ENCODE data around the gene TNRC18. TPM values are rescaled to one million over a fixed set of nuclear protein-coding genes. Genes with fewer than 3 reads are reported as not detected.
A peak's percentile ranks its signal among the peaks of the same experiment; 100 is the strongest.

The TNRC18 gene
- total and polyA plus RNA-seq, 9 of the 15 experiments (the other 6 are each of a cell fraction or from before 2014, with no cell fraction given), result 0.03 to 43.2 (median 18.0) TPM

- TF ChIP-seq, protein P1, sequence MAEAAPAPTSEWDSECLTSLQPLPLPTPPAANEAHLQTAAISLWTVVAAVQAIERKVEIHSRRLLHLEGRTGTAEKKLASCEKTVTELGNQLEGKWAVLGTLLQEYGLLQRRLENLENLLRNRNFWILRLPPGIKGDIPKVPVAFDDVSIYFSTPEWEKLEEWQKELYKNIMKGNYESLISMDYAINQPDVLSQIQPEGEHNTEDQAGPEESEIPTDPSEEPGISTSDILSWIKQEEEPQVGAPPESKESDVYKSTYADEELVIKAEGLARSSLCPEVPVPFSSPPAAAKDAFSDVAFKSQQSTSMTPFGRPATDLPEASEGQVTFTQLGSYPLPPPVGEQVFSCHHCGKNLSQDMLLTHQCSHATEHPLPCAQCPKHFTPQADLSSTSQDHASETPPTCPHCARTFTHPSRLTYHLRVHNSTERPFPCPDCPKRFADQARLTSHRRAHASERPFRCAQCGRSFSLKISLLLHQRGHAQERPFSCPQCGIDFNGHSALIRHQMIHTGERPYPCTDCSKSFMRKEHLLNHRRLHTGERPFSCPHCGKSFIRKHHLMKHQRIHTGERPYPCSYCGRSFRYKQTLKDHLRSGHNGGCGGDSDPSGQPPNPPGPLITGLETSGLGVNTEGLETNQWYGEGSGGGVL (CRISPR knock-in tag; IDR thresholded peaks at IDR 0.05), result no peak
- TF ChIP-seq CBX2 (IDR thresholded peaks at IDR 0.05; ENCODE audit: insufficient read depth, low read length, poor library complexity, severe bottlenecking) (no peak), GTF2E2 (tag; IDR thresholded peaks at IDR 0.05) (no peak), RAD51 (IDR thresholded peaks at IDR 0.05; ENCODE audit: borderline replicate concordance, low read depth) (no peak), MAFF (IDR thresholded peaks at IDR 0.05; ENCODE audit: low read length) (no peak), TRIM28 (IDR thresholded peaks at IDR 0.05) (no peak)
- TF ChIP-seq, protein P2, sequence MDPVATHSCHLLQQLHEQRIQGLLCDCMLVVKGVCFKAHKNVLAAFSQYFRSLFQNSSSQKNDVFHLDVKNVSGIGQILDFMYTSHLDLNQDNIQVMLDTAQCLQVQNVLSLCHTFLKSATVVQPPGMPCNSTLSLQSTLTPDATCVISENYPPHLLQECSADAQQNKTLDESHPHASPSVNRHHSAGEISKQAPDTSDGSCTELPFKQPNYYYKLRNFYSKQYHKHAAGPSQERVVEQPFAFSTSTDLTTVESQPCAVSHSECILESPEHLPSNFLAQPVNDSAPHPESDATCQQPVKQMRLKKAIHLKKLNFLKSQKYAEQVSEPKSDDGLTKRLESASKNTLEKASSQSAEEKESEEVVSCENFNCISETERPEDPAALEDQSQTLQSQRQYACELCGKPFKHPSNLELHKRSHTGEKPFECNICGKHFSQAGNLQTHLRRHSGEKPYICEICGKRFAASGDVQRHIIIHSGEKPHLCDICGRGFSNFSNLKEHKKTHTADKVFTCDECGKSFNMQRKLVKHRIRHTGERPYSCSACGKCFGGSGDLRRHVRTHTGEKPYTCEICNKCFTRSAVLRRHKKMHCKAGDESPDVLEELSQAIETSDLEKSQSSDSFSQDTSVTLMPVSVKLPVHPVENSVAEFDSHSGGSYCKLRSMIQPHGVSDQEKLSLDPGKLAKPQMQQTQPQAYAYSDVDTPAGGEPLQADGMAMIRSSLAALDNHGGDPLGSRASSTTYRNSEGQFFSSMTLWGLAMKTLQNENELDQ (CRISPR knock-in tag; IDR thresholded peaks at IDR 0.05; ENCODE audit: borderline replicate concordance), result no peak
- TF ChIP-seq, protein P3, sequence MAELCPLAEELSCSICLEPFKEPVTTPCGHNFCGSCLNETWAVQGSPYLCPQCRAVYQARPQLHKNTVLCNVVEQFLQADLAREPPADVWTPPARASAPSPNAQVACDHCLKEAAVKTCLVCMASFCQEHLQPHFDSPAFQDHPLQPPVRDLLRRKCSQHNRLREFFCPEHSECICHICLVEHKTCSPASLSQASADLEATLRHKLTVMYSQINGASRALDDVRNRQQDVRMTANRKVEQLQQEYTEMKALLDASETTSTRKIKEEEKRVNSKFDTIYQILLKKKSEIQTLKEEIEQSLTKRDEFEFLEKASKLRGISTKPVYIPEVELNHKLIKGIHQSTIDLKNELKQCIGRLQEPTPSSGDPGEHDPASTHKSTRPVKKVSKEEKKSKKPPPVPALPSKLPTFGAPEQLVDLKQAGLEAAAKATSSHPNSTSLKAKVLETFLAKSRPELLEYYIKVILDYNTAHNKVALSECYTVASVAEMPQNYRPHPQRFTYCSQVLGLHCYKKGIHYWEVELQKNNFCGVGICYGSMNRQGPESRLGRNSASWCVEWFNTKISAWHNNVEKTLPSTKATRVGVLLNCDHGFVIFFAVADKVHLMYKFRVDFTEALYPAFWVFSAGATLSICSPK (IDR thresholded peaks at IDR 0.05; ENCODE audit: borderline replicate concordance), result no peak
- TF ChIP-seq, protein P4, sequence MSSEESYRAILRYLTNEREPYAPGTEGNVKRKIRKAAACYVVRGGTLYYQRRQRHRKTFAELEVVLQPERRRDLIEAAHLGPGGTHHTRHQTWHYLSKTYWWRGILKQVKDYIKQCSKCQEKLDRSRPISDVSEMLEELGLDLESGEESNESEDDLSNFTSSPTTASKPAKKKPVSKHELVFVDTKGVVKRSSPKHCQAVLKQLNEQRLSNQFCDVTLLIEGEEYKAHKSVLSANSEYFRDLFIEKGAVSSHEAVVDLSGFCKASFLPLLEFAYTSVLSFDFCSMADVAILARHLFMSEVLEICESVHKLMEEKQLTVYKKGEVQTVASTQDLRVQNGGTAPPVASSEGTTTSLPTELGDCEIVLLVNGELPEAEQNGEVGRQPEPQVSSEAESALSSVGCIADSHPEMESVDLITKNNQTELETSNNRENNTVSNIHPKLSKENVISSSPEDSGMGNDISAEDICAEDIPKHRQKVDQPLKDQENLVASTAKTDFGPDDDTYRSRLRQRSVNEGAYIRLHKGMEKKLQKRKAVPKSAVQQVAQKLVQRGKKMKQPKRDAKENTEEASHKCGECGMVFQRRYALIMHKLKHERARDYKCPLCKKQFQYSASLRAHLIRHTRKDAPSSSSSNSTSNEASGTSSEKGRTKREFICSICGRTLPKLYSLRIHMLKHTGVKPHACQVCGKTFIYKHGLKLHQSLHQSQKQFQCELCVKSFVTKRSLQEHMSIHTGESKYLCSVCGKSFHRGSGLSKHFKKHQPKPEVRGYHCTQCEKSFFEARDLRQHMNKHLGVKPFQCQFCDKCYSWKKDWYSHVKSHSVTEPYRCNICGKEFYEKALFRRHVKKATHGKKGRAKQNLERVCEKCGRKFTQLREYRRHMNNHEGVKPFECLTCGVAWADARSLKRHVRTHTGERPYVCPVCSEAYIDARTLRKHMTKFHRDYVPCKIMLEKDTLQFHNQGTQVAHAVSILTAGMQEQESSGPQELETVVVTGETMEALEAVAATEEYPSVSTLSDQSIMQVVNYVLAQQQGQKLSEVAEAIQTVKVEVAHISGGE (CRISPR knock-in tag; IDR thresholded peaks at IDR 0.05), result 0 out of 6 replicates have a peak, but pooled peaks of 1 of the 3 experiments have one; percentile 17
- TF ChIP-seq, protein P5, sequence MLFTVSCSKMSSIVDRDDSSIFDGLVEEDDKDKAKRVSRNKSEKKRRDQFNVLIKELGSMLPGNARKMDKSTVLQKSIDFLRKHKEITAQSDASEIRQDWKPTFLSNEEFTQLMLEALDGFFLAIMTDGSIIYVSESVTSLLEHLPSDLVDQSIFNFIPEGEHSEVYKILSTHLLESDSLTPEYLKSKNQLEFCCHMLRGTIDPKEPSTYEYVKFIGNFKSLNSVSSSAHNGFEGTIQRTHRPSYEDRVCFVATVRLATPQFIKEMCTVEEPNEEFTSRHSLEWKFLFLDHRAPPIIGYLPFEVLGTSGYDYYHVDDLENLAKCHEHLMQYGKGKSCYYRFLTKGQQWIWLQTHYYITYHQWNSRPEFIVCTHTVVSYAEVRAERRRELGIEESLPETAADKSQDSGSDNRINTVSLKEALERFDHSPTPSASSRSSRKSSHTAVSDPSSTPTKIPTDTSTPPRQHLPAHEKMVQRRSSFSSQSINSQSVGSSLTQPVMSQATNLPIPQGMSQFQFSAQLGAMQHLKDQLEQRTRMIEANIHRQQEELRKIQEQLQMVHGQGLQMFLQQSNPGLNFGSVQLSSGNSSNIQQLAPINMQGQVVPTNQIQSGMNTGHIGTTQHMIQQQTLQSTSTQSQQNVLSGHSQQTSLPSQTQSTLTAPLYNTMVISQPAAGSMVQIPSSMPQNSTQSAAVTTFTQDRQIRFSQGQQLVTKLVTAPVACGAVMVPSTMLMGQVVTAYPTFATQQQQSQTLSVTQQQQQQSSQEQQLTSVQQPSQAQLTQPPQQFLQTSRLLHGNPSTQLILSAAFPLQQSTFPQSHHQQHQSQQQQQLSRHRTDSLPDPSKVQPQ (CRISPR knock-in tag; IDR thresholded peaks at IDR 0.05; ENCODE audit: borderline replicate concordance), result no peak
Measured at GRCh38 chr7:5452937-5453540, 29.4 kb upstream of the TNRC18 start (continued).
